Trophoblast cell (in vitro differentiated cells and primary cell): Measurements from ENCODE around the gene ATF4.

ENCODE experiments used
- DNase-seq, 2 donors: peaks; one replicate each; pipeline ENCODE4 v3.0.0-alpha.2; 2016
- H2AFZ ChIP-seq: 2 replicates; pipeline ENCODE4 v1.6.1; 2013; ENCODE audit warnings: low read length, moderate library complexity, mild to moderate bottlenecking; ENCODE audit not compliant: insufficient read depth, poor library complexity
- H2AK5ac ChIP-seq: 2 replicates; pipeline ENCODE4 v1.6.1; 2013; ENCODE audit warnings: mild to moderate bottlenecking, low read length
- H2BK120ac ChIP-seq: 2 replicates; pipeline ENCODE4 v1.6.1; 2013; ENCODE audit warnings: low read length, mild to moderate bottlenecking, moderate library complexity; ENCODE audit not compliant: insufficient read depth, poor library complexity
- H2BK12ac ChIP-seq: 2 replicates; pipeline ENCODE4 v1.6.1; 2013; ENCODE audit warnings: mild to moderate bottlenecking, low read length, moderate library complexity
- H2BK5ac ChIP-seq: 2 replicates; pipeline ENCODE4 v1.6.1; 2013; ENCODE audit warnings: low read length, low read depth, moderate library complexity, mild to moderate bottlenecking; ENCODE audit not compliant: poor library complexity
- H3K14ac ChIP-seq: 2 replicates; pipeline ENCODE4 v1.6.1; 2013; ENCODE audit warnings: mild to moderate bottlenecking, low read length
- H3K18ac ChIP-seq: 2 replicates; pipeline ENCODE4 v1.6.1; 2013; ENCODE audit warnings: mild to moderate bottlenecking, low read length
- H3K23ac ChIP-seq: 2 replicates; pipeline ENCODE4 v1.6.1; 2013; ENCODE audit warnings: low read length
- H3K27ac ChIP-seq: 2 replicates; pipeline ENCODE4 v1.5.1; 2013; ENCODE audit warnings: low read depth, mild to moderate bottlenecking, inconsistent platforms, low read length, moderate library complexity
- H3K27me3 ChIP-seq: 2 replicates; pipeline ENCODE4 v1.6.1; 2013; ENCODE audit warnings: inconsistent platforms, mild to moderate bottlenecking, low read length, moderate library complexity; ENCODE audit not compliant: insufficient read depth
- H3K36me3 ChIP-seq, 2 experiments: 1 replicate in 1 of 2; 2 replicates in 1 of 2; pipeline ENCODE4 v1.6.1; 2013; ENCODE audit warnings: low read length in 2 of 2, mild to moderate bottlenecking in 2 of 2, moderate library complexity in 1 of 2; ENCODE audit not compliant: insufficient read depth in 2 of 2, control insufficient read depth in 1 of 2
- H3K4ac ChIP-seq: 2 replicates; pipeline ENCODE4 v1.6.1; 2013; ENCODE audit warnings: low read depth, mild to moderate bottlenecking, low read length, moderate library complexity
- H3K4me1 ChIP-seq, 2 experiments: 1 replicate in 1 of 2; 2 replicates in 1 of 2; pipeline ENCODE4 v1.6.1; 2013; ENCODE audit warnings: low read length in 2 of 2, mild to moderate bottlenecking in 2 of 2, moderate library complexity in 1 of 2; ENCODE audit not compliant: insufficient read depth in 2 of 2, control insufficient read depth in 1 of 2
- H3K4me2 ChIP-seq: 2 replicates; pipeline ENCODE4 v1.6.1; 2013; ENCODE audit warnings: inconsistent platforms, mild to moderate bottlenecking, low read length, moderate library complexity
- H3K4me3 ChIP-seq: 2 replicates; pipeline ENCODE4 v1.5.1; 2013; ENCODE audit warnings: mild to moderate bottlenecking, low read depth, low read length, inconsistent platforms
- H3K79me1 ChIP-seq: one replicate; pipeline ENCODE4 v1.6.1; 2013; ENCODE audit warnings: low read length
- H3K79me2 ChIP-seq: 2 replicates; pipeline ENCODE4 v1.6.1; 2013; ENCODE audit warnings: low read length, mild to moderate bottlenecking; ENCODE audit not compliant: control insufficient read depth, insufficient read depth, poor library complexity
- H3K9ac ChIP-seq: 2 replicates; pipeline ENCODE4 v1.6.1; 2013; ENCODE audit warnings: mild to moderate bottlenecking, low read length
- H3K9me3 ChIP-seq: 2 replicates; pipeline ENCODE4 v1.6.1; 2013; ENCODE audit warnings: low read depth, mild to moderate bottlenecking, control low read depth, inconsistent platforms, low read length; ENCODE audit not compliant: insufficient read depth
- H4K12ac ChIP-seq: 2 replicates; pipeline ENCODE4 v1.6.1; 2013; ENCODE audit warnings: low read depth, mild to moderate bottlenecking, low read length, moderate library complexity
- H4K8ac ChIP-seq: 2 replicates; pipeline ENCODE4 v1.6.1; 2013; ENCODE audit warnings: low read depth, mild to moderate bottlenecking, low read length, moderate library complexity
- H4K91ac ChIP-seq: one replicate; pipeline ENCODE4 v1.6.1; 2013; ENCODE audit warnings: low read depth, mild to moderate bottlenecking, low read length, moderate library complexity
- WGBS: extraction: QIAGEN DNeasy Blood & Tissue Kit; methylation state at CpG from one replicate; pipeline ENCODE4 v1.1.7; 2013; ENCODE audit warnings: missing lambda C conversion rate; ENCODE audit not compliant: insufficient read length, insufficient coverage; ENCODE audit errors: extremely low coverage; 5-methylcytosine and 5-hydroxymethylcytosine counted together

ATF4 gene

GRCh38 chr22:39480557-39480956 lies 39.8 kb upstream of the ATF4 start:
- Histone ChIP-seq H3K9ac (no peak overlapping the region), H4K12ac (no peak overlapping the region), H2BK5ac (no peak overlapping the region), H3K4ac (no peak overlapping the region), H4K8ac (no peak overlapping the region), H2AFZ (no peak overlapping the region), H3K9me3 (no peaks in the 10 kb centered on the region), H3K27ac (no peak overlapping the region), H3K18ac (no peak overlapping the region), H3K79me2 (peaks cover under 1% of the 10 kb centered on the region), H3K14ac (no peak overlapping the region), H3K23ac (no peak overlapping the region), H3K4me1 (peaks cover under 1 to 2% of the 10 kb centered on the region in 2 experiments), H4K91ac (no peak overlapping the region), H3K4me3 (no peak overlapping the region), H3K79me1 (peaks cover under 1% of the 10 kb centered on the region), H3K4me2 (no peak overlapping the region), H2BK120ac (no peak overlapping the region), H3K27me3 (no peaks in the 10 kb centered on the region), H3K36me3 (peaks cover 11 to 17% of the 10 kb centered on the region in 2 experiments), H2AK5ac (no peak overlapping the region), H2BK12ac (no peak overlapping the region)
- no CpG with 5 or more reads among the region's 1 CpG for WGBS
- DNase-seq, result no peak

GRCh38 chr22:39481054-39481453 lies 39.3 kb upstream of the ATF4 start:
- Histone ChIP-seq H3K27ac (no peak overlapping the region), H3K9me3 (no peaks in the 10 kb centered on the region), H3K79me1 (no peaks in the 10 kb centered on the region), H2AFZ (no peak overlapping the region), H3K14ac (no peak overlapping the region), H4K8ac (no peak overlapping the region), H4K91ac (no peak overlapping the region), H3K9ac (no peak overlapping the region), H2AK5ac (no peak overlapping the region), H3K79me2 (no peaks in the 10 kb centered on the region), H2BK120ac (no peak overlapping the region), H3K23ac (no peak overlapping the region), H3K4me1 (no peaks in the 10 kb centered on the region), H3K18ac (no peak overlapping the region), H4K12ac (no peak overlapping the region), H2BK5ac (no peak overlapping the region), H3K36me3 (peaks cover 11 to 17% of the 10 kb centered on the region in 2 experiments), H3K4ac (no peak overlapping the region), H3K27me3 (no peaks in the 10 kb centered on the region), H3K4me2 (no peak overlapping the region), H3K4me3 (no peak overlapping the region), H2BK12ac (no peak overlapping the region)
- no peak for DNase-seq
- no CpG with 5 or more reads among the region's 16 CpGs for WGBS

GRCh38 chr22:39481595-39481994 lies 38.8 kb upstream of the ATF4 start:
- H4K91ac ChIP-seq, result no peak overlapping the region
- H2AFZ ChIP-seq, result no peak overlapping the region
- H3K9ac ChIP-seq, result no peak overlapping the region
- H3K23ac ChIP-seq, result no peak overlapping the region
- no CpG with 5 or more reads among the region's 5 CpGs for WGBS
- H3K79me1 ChIP-seq, result no peaks in the 10 kb centered on the region
- H2BK12ac ChIP-seq, result no peak overlapping the region
- no peak overlapping the region for H3K27ac ChIP-seq
- H4K12ac ChIP-seq, result no peak overlapping the region
- no peaks in the 10 kb centered on the region for H3K27me3 ChIP-seq
- H3K4ac ChIP-seq, result no peak overlapping the region
- no peaks in the 10 kb centered on the region for H3K4me1 ChIP-seq
- no peak overlapping the region for H3K4me3 ChIP-seq
- DNase-seq, result no peak
- peaks cover 11 to 16% of the 10 kb centered on the region in 2 experiments for H3K36me3 ChIP-seq
- no peak overlapping the region for H3K4me2 ChIP-seq
- H3K18ac ChIP-seq, result no peak overlapping the region
- H4K8ac ChIP-seq, result no peak overlapping the region
- H3K79me2 ChIP-seq, result no peaks in the 10 kb centered on the region
- no peak overlapping the region for H3K14ac ChIP-seq
- H2BK120ac ChIP-seq, result no peak overlapping the region
- no peaks in the 10 kb centered on the region for H3K9me3 ChIP-seq
- no peak overlapping the region for H2AK5ac ChIP-seq
- H2BK5ac ChIP-seq, result no peak overlapping the region

- WGBS, result no CpG with 5 or more reads among the region's 3 CpGs
- H4K8ac ChIP-seq, result no peak overlapping the region
- no peak overlapping the region for H3K4me2 ChIP-seq
- no peak overlapping the region for H2BK12ac ChIP-seq
- H3K4ac ChIP-seq, result no peak overlapping the region
- H3K36me3 ChIP-seq, result peaks cover 7 to 9% of the 10 kb centered on the region in 2 experiments
- H3K14ac ChIP-seq, result no peak overlapping the region
- H2AFZ ChIP-seq, result no peak overlapping the region
- H3K18ac ChIP-seq, result no peak overlapping the region
- H4K12ac ChIP-seq, result no peak overlapping the region
- H3K79me2 ChIP-seq, result no peaks in the 10 kb centered on the region
- no peak for DNase-seq
- no peak overlapping the region for H3K9ac ChIP-seq
- no peak overlapping the region for H2BK5ac ChIP-seq
- H2AK5ac ChIP-seq, result no peak overlapping the region
- H3K23ac ChIP-seq, result no peak overlapping the region
- no peak overlapping the region for H3K27ac ChIP-seq
- H3K27me3 ChIP-seq, result no peaks in the 10 kb centered on the region
- no peak overlapping the region for H4K91ac ChIP-seq
- no peaks in the 10 kb centered on the region for H3K79me1 ChIP-seq
- no peaks in the 10 kb centered on the region for H3K4me1 ChIP-seq
- no peak overlapping the region for H3K4me3 ChIP-seq
- no peak overlapping the region for H2BK120ac ChIP-seq
- no peaks in the 10 kb centered on the region for H3K9me3 ChIP-seq
Observed at GRCh38 chr22:39482768-39483167, 37.6 kb upstream of the ATF4 start.
